Measurements from ENCODE around the gene CMTM4.
"Not testable (repeated sequence)": the region's sequence is repeated elsewhere in the genome, so short reads cannot be mapped to it uniquely, and the experiment has no call there.

CMTM4 gene

GRCh38 chr16:66629856-66630255 is 66.7 kb downstream of the CMTM4 start:
- DNase-seq (ENCODE audit: low read depth, low spot score), result no peak
- no peak for TF ChIP-seq CTCF (IDR thresholded peaks at IDR 0.05; ENCODE audit: low read depth, low read length)
- H3K4me3 ChIP-seq (ENCODE audit: low read depth, low read length), result no peak overlapping the region
- in situ Hi-C loops (cut with HindIII; ENCODE audit: low sequenced_read_pairs), result no loop called here

DNA sequence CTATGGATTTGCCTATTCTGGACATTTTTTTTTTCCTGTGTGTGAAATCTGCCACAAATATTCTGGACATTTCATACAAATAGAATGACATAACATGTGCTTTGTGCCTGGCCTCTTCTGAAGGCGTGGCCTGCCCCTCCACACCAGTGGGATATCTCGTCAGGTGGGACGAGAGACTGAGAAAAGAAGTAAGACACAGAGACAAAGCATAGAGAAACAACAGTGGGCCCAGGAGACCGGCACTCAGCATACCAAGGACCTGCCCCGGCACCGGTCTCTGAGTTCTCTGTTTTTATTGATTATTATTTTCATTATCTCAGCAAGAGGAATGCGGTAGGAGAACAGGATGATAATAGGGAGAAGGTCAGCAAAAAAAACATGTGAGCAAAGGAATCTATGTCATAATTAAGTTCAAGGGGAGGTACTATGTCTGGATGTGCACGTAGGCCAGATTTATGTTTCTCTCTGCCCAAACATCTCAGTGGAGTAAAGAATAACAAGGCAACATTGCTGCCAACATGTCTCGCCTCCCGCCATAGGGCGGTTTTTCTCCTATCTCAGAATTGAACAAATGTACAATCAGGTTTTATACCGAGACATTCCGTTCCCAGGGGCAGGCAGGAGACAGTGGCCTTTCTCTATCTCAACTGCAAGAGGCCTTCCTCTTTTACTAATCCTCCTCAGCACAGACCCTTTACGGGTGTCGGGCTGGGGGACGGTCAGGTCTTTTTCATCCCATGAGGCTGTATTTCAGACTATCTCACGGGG is 68.7 kb downstream of the CMTM4 start:
- H3K4me3 ChIP-seq (ENCODE audit: low read depth, low read length); in situ Hi-C loops (cut with HindIII; ENCODE audit: low sequenced_read_pairs); DNase-seq (ENCODE audit: low read depth, low spot score): not testable (repeated sequence)

GRCh38 chr16:66623755-66624154 is 72.8 kb downstream of the CMTM4 start:
- TF ChIP-seq CTCF (IDR thresholded peaks at IDR 0.05; ENCODE audit: low read depth, low read length), result no peak
- DNase-seq (ENCODE audit: low read depth, low spot score), result no peak
- no peak overlapping the region for H3K4me3 ChIP-seq (ENCODE audit: low read depth, low read length)
- in situ Hi-C loops (cut with HindIII; ENCODE audit: low sequenced_read_pairs), result no loop called here

DNA sequence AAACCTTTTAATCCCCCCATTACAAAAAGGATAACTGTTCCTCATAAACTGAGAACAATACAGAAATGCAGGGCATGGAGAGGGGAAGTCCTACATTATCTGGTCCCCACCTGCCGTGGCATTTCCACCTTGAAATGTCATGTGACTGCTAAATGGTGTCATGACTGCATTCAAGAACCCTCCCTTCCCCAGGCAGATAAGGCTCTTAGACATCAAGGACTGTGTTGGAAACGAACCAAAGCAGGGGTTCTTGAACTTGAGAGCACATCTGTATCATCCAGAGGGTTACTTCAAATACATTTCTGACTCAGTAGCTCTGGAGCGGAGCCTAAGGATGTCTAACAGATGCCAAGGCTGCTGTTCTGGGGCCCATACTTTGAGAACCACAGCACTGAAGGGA is 73.7 kb downstream of the CMTM4 start:
- TF ChIP-seq CTCF (IDR thresholded peaks at IDR 0.05; ENCODE audit: low read depth, low read length), result no peak
- no peak for DNase-seq (ENCODE audit: low read depth, low spot score)
- in situ Hi-C loops (cut with HindIII; ENCODE audit: low sequenced_read_pairs), result no loop called here

DNA sequence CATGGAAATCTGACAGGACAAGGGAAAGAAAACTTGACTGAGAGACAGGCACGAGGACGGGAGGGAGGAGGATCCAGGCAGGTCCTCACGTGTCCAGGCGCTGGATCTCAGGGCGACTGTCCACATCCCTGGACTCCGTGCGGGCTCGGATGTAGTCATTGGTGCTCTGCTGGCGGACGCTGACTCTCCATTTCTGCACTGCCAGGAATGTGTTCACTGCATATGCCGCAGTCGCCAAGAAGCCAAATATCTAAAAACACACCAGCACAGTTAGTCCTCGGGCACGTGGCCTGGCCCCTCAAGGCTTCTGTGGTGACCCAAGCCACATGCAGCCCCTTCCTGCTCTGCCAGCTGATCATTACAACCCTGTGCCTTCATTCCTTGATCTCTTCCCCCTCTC is 74.6 kb downstream of the CMTM4 start:
- in situ Hi-C loops (cut with HindIII; ENCODE audit: low sequenced_read_pairs), result no loop called here
- DNase-seq (ENCODE audit: low read depth, low spot score), result no peak
- H3K4me3 ChIP-seq (ENCODE audit: low read depth, low read length), result no peak overlapping the region
- TF ChIP-seq CTCF (IDR thresholded peaks at IDR 0.05; ENCODE audit: low read depth, low read length), result no peak

More for the DNA sequence above, 73.7 kb downstream of the CMTM4 start:
- no peak overlapping the region for H3K4me3 ChIP-seq (ENCODE audit: low read depth, low read length)

DNA sequence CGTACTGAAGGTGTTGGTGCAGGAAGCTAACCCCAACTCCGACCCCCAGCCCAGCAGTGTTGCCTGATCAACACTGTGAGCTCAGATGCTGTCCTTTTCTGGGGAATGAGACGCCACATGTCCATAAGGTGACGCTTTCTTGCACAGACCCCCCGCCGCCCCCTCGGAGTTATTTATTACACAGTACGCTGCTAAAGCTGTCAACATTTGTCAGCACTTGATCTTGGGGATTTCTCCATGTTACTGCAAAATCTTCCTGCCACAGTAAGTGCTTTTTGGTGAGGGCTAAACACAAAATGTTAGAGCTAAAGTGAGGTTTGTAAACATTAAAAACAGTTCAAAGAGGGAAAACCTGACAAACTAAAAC is 76.1 kb downstream of the CMTM4 start:
- in situ Hi-C loops (cut with HindIII; ENCODE audit: low sequenced_read_pairs), result no loop called here
- DNase-seq (ENCODE audit: low read depth, low spot score), result no peak
- TF ChIP-seq CTCF (IDR thresholded peaks at IDR 0.05; ENCODE audit: low read depth, low read length), result no peak
- no peak overlapping the region for H3K4me3 ChIP-seq (ENCODE audit: low read depth, low read length)

- DNase-seq (ENCODE audit: low read depth, low spot score), result peak; percentile 85
These were observed 76.8 kb downstream of the CMTM4 start for GRCh38 chr16:66619534-66620428.

More at GRCh38 chr16:66619534-66620428, 76.8 kb downstream of the CMTM4 start:
- in situ Hi-C loops (cut with HindIII; ENCODE audit: low sequenced_read_pairs), result no loop called here
- H3K4me3 ChIP-seq (ENCODE audit: low read depth, low read length), result no peak overlapping the region
- no peak for TF ChIP-seq CTCF (IDR thresholded peaks at IDR 0.05; ENCODE audit: low read depth, low read length)
